GM19193 (cell line): ENCODE data around the gene TLN1.

ENCODE experiments used
- POLR2A ChIP-seq: IDR thresholded peaks from 4 replicates; pipeline ENCODE4 v1.6.1; 2011; ENCODE audit not compliant: insufficient read depth, insufficient read length; ENCODE audit errors: extremely low read depth

The TLN1 gene

DNA sequence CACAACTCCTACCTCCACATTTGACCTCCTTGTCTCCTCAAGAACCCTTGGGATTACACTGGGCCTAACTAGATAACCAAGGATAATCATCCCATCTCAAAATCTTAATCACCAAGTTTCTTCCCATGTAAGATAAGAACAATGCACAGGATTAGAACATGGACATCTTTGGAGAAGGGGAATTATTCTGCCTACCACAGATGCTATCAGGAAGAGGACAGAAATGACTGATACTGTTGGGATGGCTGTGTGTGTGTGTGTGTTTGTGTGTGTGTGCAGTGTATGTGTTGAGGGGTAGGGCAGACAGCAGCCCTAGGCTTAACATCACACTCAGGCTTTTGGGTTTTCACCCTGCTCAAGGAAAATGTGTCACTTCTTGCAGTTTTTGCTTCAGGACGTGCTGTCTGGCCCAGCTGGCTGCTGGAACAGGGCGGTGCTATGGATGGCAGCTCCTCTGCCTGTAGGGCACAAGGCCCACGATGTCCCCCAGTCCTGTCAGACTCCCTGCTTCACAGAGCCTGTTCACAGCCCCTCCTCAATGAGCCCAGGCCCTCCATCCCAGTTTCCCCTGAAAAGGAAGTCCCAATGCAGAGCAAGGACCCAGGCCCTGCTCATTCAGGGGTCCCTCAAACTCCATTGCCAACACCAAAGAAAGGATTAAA lies 50.5 kb downstream of the TLN1 start:
- TF ChIP-seq POLR2A, result no peak

DNA sequence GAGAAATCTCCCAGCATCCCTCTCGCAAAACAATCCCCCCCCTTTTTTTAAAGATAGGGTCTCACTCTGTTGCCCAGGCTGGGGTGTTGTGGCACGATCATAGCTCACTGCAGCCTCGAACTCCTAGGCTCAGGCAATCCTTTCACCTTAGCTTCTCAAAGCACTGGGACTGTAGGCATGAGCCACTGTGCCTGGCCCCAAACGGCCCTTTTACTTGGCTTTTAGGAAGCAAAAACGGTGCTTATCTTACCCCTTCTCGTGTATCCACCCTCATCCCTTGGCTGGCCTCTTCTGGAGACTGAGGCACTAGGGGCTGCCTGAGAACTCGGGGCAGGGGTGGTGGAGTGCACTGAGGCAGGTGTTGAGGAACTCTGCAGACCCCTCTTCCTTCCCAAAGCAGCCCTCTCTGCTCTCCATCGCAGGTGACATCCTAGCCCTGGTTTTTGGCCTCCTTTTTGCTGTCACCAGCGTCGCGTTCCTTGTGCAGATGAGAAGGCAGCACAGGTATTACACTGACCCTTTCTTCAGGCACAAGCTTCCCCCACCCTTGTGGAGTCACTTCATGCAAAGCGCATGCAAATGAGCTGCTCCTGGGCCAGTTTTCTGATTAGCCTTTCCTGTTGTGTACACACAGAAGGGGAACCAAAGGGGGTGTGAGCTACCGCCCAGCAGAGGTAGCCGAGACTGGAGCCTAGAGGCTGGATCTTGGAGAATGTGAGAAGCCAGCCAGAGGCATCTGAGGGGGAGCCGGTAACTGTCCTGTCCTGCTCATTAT lies 51.5 kb downstream of the TLN1 start:
- TF ChIP-seq POLR2A, result no peak

DNA sequence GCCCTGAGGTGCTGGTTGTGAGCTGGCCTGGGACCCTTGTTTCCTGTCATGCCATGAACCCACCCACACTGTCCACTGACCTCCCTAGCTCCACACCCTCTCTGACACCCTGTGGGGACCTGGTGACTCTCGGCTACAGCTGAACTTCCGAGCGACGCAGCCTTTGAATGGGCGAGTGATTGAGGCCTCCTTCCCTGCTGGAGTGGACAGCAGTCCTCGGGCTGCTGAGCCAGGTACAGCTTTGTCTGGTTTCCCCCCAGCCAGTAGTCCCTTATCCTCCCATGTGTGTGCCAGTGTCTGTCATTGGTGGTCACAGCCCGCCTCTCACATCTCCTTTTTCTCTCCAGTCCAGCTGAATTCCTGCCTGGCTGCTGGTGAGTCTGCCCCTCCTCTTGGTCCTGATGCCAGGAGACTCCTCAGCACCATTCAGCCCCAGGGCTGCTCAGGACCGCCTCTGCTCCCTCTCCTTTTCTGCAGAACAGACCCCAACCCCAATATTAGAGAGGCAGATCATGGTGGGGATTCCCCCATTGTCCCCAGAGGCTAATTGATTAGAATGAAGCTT lies 52.1 kb downstream of the TLN1 start:
- TF ChIP-seq POLR2A, result no peak

- no peak for TF ChIP-seq POLR2A
Observed at GRCh38 chr9:35679091-35679490, 52.9 kb downstream of the TLN1 start.

DNA sequence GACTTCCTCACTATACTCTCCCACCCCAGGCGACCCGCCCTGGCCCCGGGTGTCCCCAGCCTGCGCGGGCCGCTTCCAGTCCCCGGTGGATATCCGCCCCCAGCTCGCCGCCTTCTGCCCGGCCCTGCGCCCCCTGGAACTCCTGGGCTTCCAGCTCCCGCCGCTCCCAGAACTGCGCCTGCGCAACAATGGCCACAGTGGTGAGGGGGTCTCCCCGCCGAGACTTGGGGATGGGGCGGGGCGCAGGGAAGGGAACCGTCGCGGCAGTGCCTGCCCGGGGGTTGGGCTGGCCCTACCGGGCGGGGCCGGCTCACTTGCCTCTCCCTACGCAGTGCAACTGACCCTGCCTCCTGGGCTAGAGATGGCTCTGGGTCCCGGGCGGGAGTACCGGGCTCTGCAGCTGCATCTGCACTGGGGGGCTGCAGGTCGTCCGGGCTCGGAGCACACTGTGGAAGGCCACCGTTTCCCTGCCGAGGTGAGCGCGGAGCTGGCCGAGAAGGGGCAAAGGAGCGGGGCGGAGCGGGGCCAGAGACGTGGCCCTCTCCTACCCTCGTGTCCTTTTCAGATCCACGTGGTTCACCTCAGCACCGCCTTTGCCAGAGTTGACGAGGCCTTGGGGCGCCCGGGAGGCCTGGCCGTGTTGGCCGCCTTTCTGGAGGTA lies 56.1 kb downstream of the TLN1 start:
- no peak for TF ChIP-seq POLR2A

DNA sequence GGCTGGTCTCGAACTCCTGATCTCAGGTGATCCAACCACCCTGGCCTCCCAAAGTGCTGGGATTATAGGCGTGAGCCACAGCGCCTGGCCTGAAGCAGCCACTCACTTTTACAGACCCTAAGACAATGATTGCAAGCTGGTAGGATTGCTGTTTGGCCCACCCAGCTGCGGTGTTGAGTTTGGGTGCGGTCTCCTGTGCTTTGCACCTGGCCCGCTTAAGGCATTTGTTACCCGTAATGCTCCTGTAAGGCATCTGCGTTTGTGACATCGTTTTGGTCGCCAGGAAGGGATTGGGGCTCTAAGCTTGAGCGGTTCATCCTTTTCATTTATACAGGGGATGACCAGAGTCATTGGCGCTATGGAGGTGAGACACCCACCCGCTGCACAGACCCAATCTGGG lies 56.8 kb downstream of the TLN1 start:
- TF ChIP-seq POLR2A, result no peak

DNA sequence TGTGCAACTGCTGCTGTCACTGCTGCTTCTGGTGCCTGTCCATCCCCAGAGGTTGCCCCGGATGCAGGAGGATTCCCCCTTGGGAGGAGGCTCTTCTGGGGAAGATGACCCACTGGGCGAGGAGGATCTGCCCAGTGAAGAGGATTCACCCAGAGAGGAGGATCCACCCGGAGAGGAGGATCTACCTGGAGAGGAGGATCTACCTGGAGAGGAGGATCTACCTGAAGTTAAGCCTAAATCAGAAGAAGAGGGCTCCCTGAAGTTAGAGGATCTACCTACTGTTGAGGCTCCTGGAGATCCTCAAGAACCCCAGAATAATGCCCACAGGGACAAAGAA lies 58.0 kb downstream of the TLN1 start:
- no peak for TF ChIP-seq POLR2A

DNA sequence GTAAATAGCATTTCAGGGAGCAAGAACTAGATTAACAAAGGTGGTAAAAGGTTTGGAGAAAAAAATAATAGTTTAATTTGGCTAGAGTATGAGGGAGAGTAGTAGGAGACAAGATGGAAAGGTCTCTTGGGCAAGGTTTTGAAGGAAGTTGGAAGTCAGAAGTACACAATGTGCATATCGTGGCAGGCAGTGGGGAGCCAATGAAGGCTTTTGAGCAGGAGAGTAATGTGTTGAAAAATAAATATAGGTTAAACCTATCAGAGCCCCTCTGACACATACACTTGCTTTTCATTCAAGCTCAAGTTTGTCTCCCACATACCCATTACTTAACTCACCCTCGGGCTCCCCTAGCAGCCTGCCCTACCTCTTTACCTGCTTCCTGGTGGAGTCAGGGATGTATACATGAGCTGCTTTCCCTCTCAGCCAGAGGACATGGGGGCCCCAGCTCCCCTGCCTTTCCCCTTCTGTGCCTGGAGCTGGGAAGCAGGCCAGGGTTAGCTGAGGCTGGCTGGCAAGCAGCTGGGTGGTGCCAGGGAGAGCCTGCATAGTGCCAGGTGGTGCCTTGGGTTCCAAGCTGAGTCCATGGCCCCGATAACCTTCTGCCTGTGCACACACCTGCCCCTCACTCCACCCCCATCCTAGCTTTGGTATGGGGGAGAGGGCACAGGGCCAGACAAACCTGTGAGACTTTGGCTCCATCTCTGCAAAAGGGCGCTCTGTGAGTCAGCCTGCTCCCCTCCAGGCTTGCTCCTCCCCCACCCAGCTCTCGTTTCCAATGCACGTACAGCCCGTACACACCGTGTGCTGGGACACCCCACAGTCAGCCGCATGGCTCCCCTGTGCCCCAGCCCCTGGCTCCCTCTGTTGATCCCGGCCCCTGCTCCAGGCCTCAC lies 58.6 kb downstream of the TLN1 start, which contains the start of gene CA9:
CA9 (plus strand) TSS at position 797 of the 893 bp plus-strand sequence; CDS start at position 829, 32 bp downstream.
- no peak for TF ChIP-seq POLR2A

DNA sequence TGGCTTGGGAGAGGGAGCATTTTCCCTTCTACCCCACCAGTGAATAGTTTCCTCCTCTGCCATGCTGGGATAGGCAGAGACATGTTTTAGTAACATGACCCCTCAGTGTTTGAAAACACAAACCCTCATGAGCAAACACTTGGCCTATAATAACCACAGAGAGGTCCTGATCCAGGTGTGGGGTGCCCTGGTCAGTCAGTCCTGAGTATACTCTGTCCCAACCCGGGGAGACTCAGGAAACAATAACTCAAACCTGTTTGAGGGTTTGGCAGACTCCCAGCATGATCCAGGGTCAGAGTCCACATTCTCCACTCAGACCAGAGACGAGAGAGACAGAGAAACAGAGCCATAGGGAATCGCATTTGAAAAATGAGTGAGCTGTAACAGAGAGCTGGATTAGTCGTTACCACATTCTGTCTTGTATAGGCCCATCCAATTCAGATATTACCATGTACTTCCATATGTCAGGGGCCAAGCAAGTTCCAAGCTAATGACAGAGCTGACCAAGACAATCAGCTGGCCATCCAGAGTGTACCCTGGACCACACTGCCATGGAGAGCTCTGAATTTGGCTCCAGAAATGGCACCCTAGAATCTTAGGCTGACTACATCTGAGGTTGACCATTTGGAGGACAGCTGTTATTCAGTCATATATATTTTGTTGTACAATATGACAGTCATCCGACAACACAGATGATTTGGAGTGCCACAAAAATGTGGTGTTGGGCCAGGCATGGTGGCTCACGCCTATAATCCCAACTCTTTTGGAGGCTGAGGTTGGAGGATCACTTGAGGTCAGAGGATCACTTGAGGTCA lies 62.5 kb downstream of the TLN1 start:
- TF ChIP-seq POLR2A, result no peak

GRCh38 chr9:35667939-35668338 lies 64.1 kb downstream of the TLN1 start:
- TF ChIP-seq POLR2A, result no peak

DNA sequence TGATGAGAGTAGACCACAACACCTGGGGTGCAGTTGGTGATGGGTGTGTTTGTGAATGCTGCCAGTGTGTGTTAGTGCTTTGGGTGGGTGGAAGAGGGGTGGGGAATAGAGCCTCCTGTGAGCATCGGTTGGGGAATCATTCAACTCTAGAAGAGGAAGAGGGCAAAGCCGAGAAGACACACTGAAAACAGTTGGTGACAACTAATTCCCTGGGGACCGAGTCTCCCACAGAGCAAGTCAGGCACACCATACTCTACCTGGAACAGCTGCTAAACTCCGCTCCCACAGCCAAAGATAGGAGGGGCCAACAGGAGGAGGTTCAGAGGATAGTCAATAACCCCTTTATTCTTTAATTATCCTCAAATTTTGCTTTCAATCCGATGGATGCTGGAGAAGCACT lies 65.4 kb downstream of the TLN1 start:
- no peak for TF ChIP-seq POLR2A

DNA sequence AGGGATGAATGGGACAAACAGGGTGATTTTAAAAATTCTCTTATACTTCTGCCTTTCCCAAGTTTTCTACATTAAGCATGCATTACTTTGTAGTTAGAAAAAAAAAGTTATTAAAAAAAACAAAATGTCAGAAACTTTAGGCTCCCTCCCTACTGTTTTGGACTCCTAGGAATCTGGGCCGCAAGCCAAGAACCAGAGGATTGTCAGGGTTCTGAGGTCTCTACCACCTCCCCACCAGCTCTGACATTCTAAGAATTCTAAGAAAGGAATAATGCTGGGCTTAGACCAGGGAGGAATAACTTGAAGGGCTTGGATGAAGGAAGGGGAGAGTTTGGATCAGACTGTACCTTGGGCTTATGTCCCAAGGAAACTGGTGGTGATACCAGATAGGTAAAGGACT lies 66.0 kb downstream of the TLN1 start:
- no peak for TF ChIP-seq POLR2A

DNA sequence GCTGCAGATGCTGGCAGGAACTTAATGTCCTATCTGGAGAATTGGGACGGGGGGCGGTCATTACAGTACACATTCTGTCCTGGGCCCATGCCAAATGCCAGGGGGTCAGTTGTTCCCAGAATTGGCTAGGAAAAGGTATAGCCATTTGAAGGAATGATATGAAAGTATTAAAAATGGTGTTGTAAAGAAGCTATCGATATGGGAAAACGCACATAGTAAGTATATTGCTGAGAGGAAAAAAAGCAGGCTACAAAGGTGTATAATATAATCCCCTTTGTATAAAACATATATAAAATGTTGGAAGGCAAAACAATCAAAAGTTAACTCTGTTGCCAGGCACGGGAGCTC lies 66.5 kb downstream of the TLN1 start:
- TF ChIP-seq POLR2A, result no peak
